Measurements from ENCODE around the gene TSPAN32. TPM values are rescaled to one million over a fixed set of nuclear protein-coding genes. Genes with fewer than 3 reads are reported as not detected.

TSPAN32 gene
- total RNA-seq, 1 experiment from 2014 or later, result not detected

DNA sequence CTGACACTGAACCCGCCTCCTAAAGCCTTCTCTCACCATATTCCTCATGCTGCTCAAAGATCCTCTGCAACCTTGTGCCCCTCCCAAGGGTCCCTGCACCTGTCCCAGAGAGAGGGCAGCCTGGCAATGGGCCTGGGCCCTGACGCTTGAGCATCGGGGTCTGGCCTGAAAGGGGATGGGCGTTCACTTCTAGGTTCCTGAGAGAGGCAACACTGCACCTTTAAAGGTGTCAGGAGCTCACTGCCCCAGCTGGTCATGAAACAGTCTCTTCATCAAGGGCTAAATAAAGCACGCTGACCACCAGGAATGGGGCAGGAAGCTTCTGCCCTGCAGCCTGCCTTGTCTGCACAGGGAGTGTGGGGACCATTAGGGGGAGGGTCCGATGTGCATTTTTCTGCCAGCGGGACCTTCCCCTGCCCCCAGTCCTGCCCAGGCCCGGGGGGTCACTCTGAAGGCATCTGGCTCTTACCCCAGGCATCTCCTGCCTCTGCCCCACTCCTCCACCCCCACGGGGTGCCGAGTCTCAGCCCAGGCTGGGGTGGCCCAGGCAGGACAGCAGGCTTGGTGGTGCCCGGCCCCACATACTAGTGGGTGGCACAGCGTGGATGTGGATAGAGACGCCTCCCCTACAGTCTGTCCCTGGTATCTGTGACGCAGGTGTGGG lies 3.5 kb upstream of the TSPAN32 start:
- ChIA-PET POLR2A (no interaction called here), CTCF (interaction anchor here (0.6 to 1.7 kb wide), 6 partner anchors 96 to 122 kb away, joined by 3 to 9 read pairs (median 4); no protein-coding TSS in a partner anchor), RAD21 (ENCODE audit: low non-redundant PET in 1 of 2, low total read pairs in 2 of 2, uncharacterized antibody in 2 of 2, unreplicated experiment in 2 of 2) (interaction anchor here in 1 of 2 experiments (1.0 kb wide), 1 partner anchor 100 kb away, joined by 3 read pairs; no protein-coding TSS in a partner anchor)
- no peaks in the 10 kb centered on the region for H3K36me3 ChIP-seq (ENCODE audit: control insufficient read depth in 1 of 2, insufficient read depth in 2 of 2, low read length in 2 of 2)
- H3K4me1 ChIP-seq (ENCODE audit: control insufficient read depth in 1 of 2, insufficient read depth in 2 of 2, low read length in 2 of 2), result no peaks in the 10 kb centered on the region
- intact Hi-C loops (cut with micrococcal nuclease), result no loop called here
- H3K79me2 ChIP-seq (ENCODE audit: insufficient read depth, low read length), result no peaks in the 10 kb centered on the region
- no peak for ATAC-seq
- H3K4me2 ChIP-seq (ENCODE audit: low read length), result no peak overlapping the region
- H3K9me3 ChIP-seq (ENCODE audit: control insufficient read depth in 1 of 2, insufficient read depth in 1 of 2, low read depth in 1 of 2, low read length in 2 of 2), result no peaks in the 10 kb centered on the region
- no peak overlapping the region for H3K4me3 ChIP-seq (replicated peaks in 1 of 2; ENCODE audit: low read depth in 1 of 2, low read length in 2 of 2)
- H2AFZ ChIP-seq (ENCODE audit: low read depth, low read length, poor library complexity, severe bottlenecking), result no peak overlapping the region
- TF ChIP-seq ELF1 (IDR thresholded peaks at IDR 0.05; ENCODE audit: borderline replicate concordance, low read depth) (no peak), YY1 (IDR thresholded peaks at IDR 0.05; ENCODE audit: extremely low read depth, insufficient replicate concordance, low read depth, low read length) (no peak), CBX3 (IDR thresholded peaks at IDR 0.05; ENCODE audit: low read depth) (no peak), JUND (IDR thresholded peaks at IDR 0.05) (no peak)
- TF ChIP-seq, protein P1, sequence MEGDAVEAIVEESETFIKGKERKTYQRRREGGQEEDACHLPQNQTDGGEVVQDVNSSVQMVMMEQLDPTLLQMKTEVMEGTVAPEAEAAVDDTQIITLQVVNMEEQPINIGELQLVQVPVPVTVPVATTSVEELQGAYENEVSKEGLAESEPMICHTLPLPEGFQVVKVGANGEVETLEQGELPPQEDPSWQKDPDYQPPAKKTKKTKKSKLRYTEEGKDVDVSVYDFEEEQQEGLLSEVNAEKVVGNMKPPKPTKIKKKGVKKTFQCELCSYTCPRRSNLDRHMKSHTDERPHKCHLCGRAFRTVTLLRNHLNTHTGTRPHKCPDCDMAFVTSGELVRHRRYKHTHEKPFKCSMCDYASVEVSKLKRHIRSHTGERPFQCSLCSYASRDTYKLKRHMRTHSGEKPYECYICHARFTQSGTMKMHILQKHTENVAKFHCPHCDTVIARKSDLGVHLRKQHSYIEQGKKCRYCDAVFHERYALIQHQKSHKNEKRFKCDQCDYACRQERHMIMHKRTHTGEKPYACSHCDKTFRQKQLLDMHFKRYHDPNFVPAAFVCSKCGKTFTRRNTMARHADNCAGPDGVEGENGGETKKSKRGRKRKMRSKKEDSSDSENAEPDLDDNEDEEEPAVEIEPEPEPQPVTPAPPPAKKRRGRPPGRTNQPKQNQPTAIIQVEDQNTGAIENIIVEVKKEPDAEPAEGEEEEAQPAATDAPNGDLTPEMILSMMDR (IDR thresholded peaks at IDR 0.05 in 2 of 3, conservative IDR thresholded peaks at IDR 0.05 in 1 of 3; ENCODE audit: borderline replicate concordance in 1 of 3, insufficient read depth in 1 of 3, low read depth in 2 of 3, low read length in 2 of 3), result no peak
- no peaks in the 10 kb centered on the region for H3K9me2 ChIP-seq (ENCODE audit: insufficient read depth)
- no TSS peak for BruUV-seq (replicated peaks)
- H3K9ac ChIP-seq (ENCODE audit: low read length), result no peak overlapping the region
- no peak for DNase-seq (ENCODE audit: low read depth, low spot score)
- no peak overlapping the region for H3K27ac ChIP-seq (ENCODE audit: low read depth, low read length)
- H4K20me1 ChIP-seq (ENCODE audit: insufficient read depth), result no peaks in the 10 kb centered on the region
- no peaks in the 10 kb centered on the region for H3K27me3 ChIP-seq (ENCODE audit: insufficient read depth, low read length)

Measured in HCT116 (cell line).